NCI-H187 (cell line): Measurements from ENCODE around the gene ATRIP.

Source experiments
- DNase-seq, 2 experiments: peaks; one replicate each; lab custom pipeline; 2025; lab: John Stamatoyannopoulos, UW

The ATRIP gene

GRCh38 chr3:48504051-48504946 lies 57.8 kb downstream of the ATRIP start, which contains the start of gene SHISA5:
SHISA5 (minus strand) TSS chr3:48504174; CDS start chr3:48504094, 80 bp downstream.
- no peak for DNase-seq

- DNase-seq, result no peak
Observed at GRCh38 chr3:48505146-48505545, 58.6 kb downstream of the ATRIP start.

- no peak for DNase-seq
Observed at GRCh38 chr3:48505968-48506504, 59.5 kb downstream of the ATRIP start.

GRCh38 chr3:48507256-48508061 lies 60.9 kb downstream of the ATRIP start:
- DNase-seq, result no peak

GRCh38 chr3:48511551-48511950 lies 65.0 kb downstream of the ATRIP start:
- no peak for DNase-seq

- no peak for DNase-seq
Observed at GRCh38 chr3:48514431-48515227, 68.1 kb downstream of the ATRIP start.
